Gastrocnemius medialis (tissue), 4 donors: ENCODE results near the gene SLC23A3. TPM values are rescaled to one million over a fixed set of nuclear protein-coding genes. Genes with fewer than 3 reads are reported as not detected.

ENCODE experiments used
- ATAC-seq, 2 donors: fragments of 150-250 bp; one replicate each; pipeline ENCODE4 v1.9.1; 2016
- DNase-seq, 2 donors: peaks; one replicate each; pipeline ENCODE4 v3.0.0-alpha.2; 2019
- H3K27ac ChIP-seq, 4 donors: fragments of 200-600 bp; sonication (generic); 1 replicate in 1 of 4; 2 replicates in 3 of 4; pipeline ENCODE4 v1.5.1; 2016 to 2018; ENCODE audit warnings: mild to moderate bottlenecking in 2 of 4, moderate library complexity in 1 of 4
- H3K27me3 ChIP-seq, 3 donors: fragments of 200-600 bp; sonication (generic) in 2 of 3; 1 replicate in 1 of 3; 2 replicates in 2 of 3; pipeline versions ENCODE4 v1.5.1 to v1.6.0; 2016 to 2019; ENCODE audit warnings: mild to moderate bottlenecking in 1 of 3, moderate library complexity in 1 of 3
- H3K36me3 ChIP-seq, 2 donors: fragments of 200-600 bp; sonication (generic) in 1 of 2; one replicate each; pipeline ENCODE4 v1.5.1; 2017 to 2018
- H3K4me1 ChIP-seq, 2 donors: fragments of 200-600 bp; sonication (generic) in 1 of 2; one replicate each; pipeline ENCODE4 v1.5.1; 2016 to 2017; ENCODE audit warnings: mild to moderate bottlenecking in 2 of 2
- H3K4me3 ChIP-seq, 4 donors: fragments of 200-600 bp; sonication (generic) in 3 of 4; 1 replicate in 1 of 4; 2 replicates in 3 of 4; pipeline ENCODE4 v1.5.1; 2016 to 2019; ENCODE audit warnings: mild to moderate bottlenecking in 2 of 4
- H3K9me3 ChIP-seq, 3 donors: fragments of 200-600 bp; sonication (generic) in 2 of 3; 1 replicate in 1 of 3; 2 replicates in 2 of 3; pipeline ENCODE4 v1.5.1; 2016 to 2019
- POLR2A ChIP-seq, 2 donors: fragments of 450-650 bp; IDR thresholded peaks; one replicate each; pipeline ENCODE4 v1.6.1; 2017; ENCODE audit warnings: antibody characterized with exemption in 2 of 2, mild to moderate bottlenecking in 2 of 2, moderate library complexity in 2 of 2
- in situ Hi-C, 4 donors: fragments of 200-750 bp; cut with MboI; loops; one replicate each; pipeline versions ENCODE4 v1.15.0 to v1.8.0; 2017; ENCODE audit warnings: low sequenced_read_pairs in 4 of 4
- intact Hi-C: fragments of 100-400 bp; cut with DNase I; formaldehyde crosslinking; loops from one replicate; pipeline ENCODE4 v1.15.1; 2023; ENCODE audit warnings: low total_unique reads
- total RNA-seq, 4 donors: library from RNA; depleted of rRNA; stranded (reverse); fragments of >200 nt; gene quantifications; one replicate each; pipeline versions ENCODE4 v1.1.0 to v1.2.3, GENCODE V29; 2016
- TF ChIP-seq, protein P1 (sequence below), 5 experiments: fragments of 450-650 bp in 3 of 5; fragments of 200-600 bp in 2 of 5; sonication (generic) in 2 of 5; IDR thresholded peaks in 4 of 5; conservative IDR thresholded peaks in 1 of 5; 1 replicate in 4 of 5; 2 replicates in 1 of 5; pipeline ENCODE4 v1.5.1; 2016 to 2019; ENCODE audit warnings: antibody characterized with exemption in 5 of 5, mild to moderate bottlenecking in 3 of 5, moderate library complexity in 3 of 5

The SLC23A3 gene
- total RNA-seq, 4 donors from 2014 or later = 0.11 to 1.5 TPM; not detected in 2

DNA sequence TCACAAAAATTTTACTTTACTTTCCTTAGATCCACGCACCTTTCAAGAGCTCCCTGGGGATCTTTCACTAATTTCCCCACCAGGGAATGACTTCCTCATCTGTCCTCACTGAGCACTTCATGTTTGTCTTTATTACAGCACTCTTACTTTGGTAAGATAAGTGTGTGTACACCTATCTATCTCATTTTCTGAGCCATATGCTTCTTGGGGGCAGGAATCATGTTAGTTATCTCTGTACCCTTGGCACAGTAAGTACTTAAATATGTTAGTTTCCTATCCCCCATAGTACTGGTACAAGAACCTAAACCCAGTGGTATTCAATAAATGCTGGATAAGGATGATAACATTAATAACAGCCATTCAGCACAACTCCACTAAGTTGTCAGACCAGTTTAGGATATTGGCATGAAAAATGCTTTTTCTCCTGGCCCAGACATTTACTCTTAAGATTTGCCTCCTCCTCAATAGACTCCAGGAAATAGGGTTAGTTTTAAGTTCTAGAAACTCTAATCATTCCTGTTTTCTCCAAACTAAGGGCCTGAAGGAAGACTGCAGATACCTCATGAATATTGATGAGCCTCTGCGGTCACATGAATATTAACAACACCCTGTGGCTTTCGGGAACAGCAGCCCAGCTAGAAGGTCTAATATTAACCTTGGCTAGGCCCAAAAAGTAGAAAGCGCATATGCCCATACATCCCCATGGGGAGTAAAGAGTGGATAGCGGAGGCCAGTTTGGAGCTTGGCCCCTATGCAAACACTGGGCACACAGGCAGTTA lies 47.4 kb downstream of the SLC23A3 start:
- TF ChIP-seq POLR2A (IDR thresholded peaks at IDR 0.05) = no peak
- TF ChIP-seq, protein P1, sequence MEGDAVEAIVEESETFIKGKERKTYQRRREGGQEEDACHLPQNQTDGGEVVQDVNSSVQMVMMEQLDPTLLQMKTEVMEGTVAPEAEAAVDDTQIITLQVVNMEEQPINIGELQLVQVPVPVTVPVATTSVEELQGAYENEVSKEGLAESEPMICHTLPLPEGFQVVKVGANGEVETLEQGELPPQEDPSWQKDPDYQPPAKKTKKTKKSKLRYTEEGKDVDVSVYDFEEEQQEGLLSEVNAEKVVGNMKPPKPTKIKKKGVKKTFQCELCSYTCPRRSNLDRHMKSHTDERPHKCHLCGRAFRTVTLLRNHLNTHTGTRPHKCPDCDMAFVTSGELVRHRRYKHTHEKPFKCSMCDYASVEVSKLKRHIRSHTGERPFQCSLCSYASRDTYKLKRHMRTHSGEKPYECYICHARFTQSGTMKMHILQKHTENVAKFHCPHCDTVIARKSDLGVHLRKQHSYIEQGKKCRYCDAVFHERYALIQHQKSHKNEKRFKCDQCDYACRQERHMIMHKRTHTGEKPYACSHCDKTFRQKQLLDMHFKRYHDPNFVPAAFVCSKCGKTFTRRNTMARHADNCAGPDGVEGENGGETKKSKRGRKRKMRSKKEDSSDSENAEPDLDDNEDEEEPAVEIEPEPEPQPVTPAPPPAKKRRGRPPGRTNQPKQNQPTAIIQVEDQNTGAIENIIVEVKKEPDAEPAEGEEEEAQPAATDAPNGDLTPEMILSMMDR (IDR thresholded peaks at IDR 0.05 in 4 of 5, conservative IDR thresholded peaks at IDR 0.05 in 1 of 5) = no peak
- Histone ChIP-seq H3K27me3 (no peaks in the 10 kb centered on the region), H3K4me3 (no peak overlapping the region), H3K36me3 (no peaks in the 10 kb centered on the region), H3K4me1 (peaks cover 0 to 2% of the 10 kb centered on the region in 2 donors), H3K9me3 (no peaks in the 10 kb centered on the region), H3K27ac (no peak overlapping the region)
- intact Hi-C loops = no loop called here
- no peak for DNase-seq
- no peak for ATAC-seq
- in situ Hi-C loops = loop anchor here in 1 of 4 donors (10.0 kb wide), 1 partner anchor 58 kb away; the partner anchor contains the start of gene IHH

DNA sequence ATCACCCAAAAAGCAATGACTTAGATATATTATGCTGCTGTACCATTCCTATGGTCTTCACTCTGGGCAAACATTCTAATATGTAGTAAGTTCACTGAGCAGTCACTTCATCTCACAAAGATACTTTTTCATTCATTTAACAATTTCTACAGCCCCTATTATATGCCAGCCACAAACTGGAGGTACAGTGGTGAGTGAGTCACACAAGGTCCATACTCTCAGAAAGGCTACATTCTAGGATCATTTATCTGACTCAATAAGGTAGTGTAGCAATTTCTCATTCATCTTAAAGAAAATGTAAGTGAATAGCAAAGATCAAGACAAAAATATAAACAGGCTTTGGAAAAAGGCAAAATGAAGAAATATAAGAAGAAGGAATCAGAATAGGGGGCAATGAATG lies 49.7 kb downstream of the SLC23A3 start:
- Histone ChIP-seq H3K27ac (no peak overlapping the region), H3K27me3 (no peaks in the 10 kb centered on the region), H3K36me3 (no peaks in the 10 kb centered on the region), H3K4me1 (no peaks in the 10 kb centered on the region), H3K4me3 (no peak overlapping the region), H3K9me3 (no peaks in the 10 kb centered on the region)
- DNase-seq (no peak), ATAC-seq (no peak)
- intact Hi-C loops = no loop called here
- in situ Hi-C loops = loop anchor here in 1 of 4 donors (10.0 kb wide), 1 partner anchor 55 kb away; the partner anchor contains the start of gene IHH
- TF ChIP-seq, protein P1 (IDR thresholded peaks at IDR 0.05 in 4 of 5, conservative IDR thresholded peaks at IDR 0.05 in 1 of 5) = no peak
- no peak for TF ChIP-seq POLR2A (IDR thresholded peaks at IDR 0.05)

DNA sequence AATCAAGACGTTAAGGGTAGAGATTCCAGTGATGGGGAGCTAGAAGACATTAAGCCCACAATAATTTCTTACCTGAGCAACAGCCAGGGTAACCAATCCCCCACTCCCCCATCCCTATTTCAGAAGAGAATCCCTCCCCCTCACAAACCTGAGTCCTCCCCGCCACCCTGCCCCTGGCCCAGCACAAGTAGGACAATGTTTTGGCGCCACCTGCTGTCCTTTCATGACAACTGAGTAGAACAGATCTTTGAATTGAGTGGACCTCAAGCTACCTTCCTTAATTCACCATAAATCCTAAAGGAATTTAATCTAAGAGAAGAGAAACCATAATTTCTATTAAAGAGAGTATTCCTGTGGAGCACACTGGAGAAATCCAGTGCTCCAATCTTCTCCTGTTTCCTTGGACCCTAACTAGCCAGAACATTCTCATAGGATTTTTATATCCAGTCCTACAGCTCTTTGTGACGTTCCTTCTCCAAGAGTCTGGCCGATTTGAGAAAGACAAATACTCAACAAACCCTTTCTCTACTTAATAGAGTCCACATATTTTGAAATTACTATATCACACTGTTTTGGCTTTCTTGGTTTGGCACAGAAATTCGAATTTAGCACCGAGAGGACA lies 50.3 kb downstream of the SLC23A3 start:
- Histone ChIP-seq H3K36me3 (no peaks in the 10 kb centered on the region), H3K9me3 (no peaks in the 10 kb centered on the region), H3K4me3 (no peak overlapping the region), H3K27ac (no peak overlapping the region), H3K4me1 (no peaks in the 10 kb centered on the region), H3K27me3 (no peaks in the 10 kb centered on the region)
- intact Hi-C loops = loop anchor here (1.0 kb wide), 3 partner anchors 61 to 123 kb away; no protein-coding TSS in a partner anchor
- DNase-seq (peak; percentile 9 to 25), ATAC-seq (peak in 1 of 2 donors; percentile 53)
- in situ Hi-C loops = loop anchor here (5.0 to 10.0 kb wide), 3 partner anchors 52 to 62 kb away; partner anchors contain the start of gene IHH (in 2 of the 4)
- TF ChIP-seq POLR2A (IDR thresholded peaks at IDR 0.05) = no peak
- TF ChIP-seq, protein P1 (IDR thresholded peaks at IDR 0.05 in 4 of 5, conservative IDR thresholded peaks at IDR 0.05 in 1 of 5) = peak; percentile 40 to 80 (median 69)

DNA sequence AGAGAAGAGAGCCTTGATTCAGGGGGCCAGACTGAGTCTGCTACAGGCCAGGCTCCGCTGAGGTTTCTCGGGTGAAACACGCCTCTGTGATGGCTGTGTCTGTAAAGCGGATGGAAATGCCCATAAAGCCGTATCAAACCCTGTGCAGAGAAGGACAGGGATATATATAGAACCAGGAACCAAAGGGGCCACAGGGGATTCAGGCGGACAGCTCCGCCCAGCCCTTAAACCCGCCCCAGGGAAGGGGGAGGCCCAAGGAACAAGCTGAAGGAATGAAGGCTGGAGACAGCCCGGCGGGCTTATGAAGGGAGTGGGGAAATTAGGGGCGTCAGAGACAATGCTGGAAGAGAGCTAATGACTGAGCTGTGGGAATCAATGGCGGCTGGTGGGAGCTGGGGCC lies 51.3 kb downstream of the SLC23A3 start:
- Histone ChIP-seq H3K27me3 (no peaks in the 10 kb centered on the region), H3K36me3 (no peaks in the 10 kb centered on the region), H3K4me1 (no peaks in the 10 kb centered on the region), H3K4me3 (no peak overlapping the region), H3K9me3 (no peaks in the 10 kb centered on the region), H3K27ac (no peak overlapping the region)
- DNase-seq (no peak), ATAC-seq (no peak)
- intact Hi-C loops = no loop called here
- TF ChIP-seq, protein P1 (IDR thresholded peaks at IDR 0.05 in 4 of 5, conservative IDR thresholded peaks at IDR 0.05 in 1 of 5) = no peak
- TF ChIP-seq POLR2A (IDR thresholded peaks at IDR 0.05) = no peak
- in situ Hi-C loops = loop anchor here in 3 of 4 donors (5.0 to 10.0 kb wide), 3 partner anchors 51 to 61 kb away; partner anchors contain the start of gene IHH (in 1 of the 3)
